Body of pancreas (tissue), 4 donors: ENCODE results near the gene CDK16. TPM values are rescaled to one million over a fixed set of nuclear protein-coding genes. Genes with fewer than 3 reads are reported as not detected.

Source experiments
- ATAC-seq: fragments of 150-250 bp; one replicate; pipeline ENCODE4 v1.9.1; 2016
- DNase-seq, 4 donors: peaks; one replicate each; pipeline ENCODE4 v3.0.0-alpha.2; 2019
- H3K27ac ChIP-seq, 4 donors: fragments of 200-600 bp; sonication (generic); 1 replicate in 3 of 4; 2 replicates in 1 of 4; pipeline versions ENCODE4 v1.5.1 to v1.6.1; 2016 to 2019; ENCODE audit warnings: mild to moderate bottlenecking in 1 of 4, mixed read lengths in 1 of 4, moderate library complexity in 1 of 4
- H3K27me3 ChIP-seq, 2 donors: fragments of 200-600 bp; sonication (generic); one replicate each; pipeline ENCODE4 v1.6.0; 2016; ENCODE audit warnings: mild to moderate bottlenecking in 1 of 2
- H3K36me3 ChIP-seq, 2 donors: fragments of 200-600 bp; sonication (generic); replicated peaks in 1 of 2; 2 replicates each; pipeline ENCODE4 v1.5.1; 2016; ENCODE audit warnings: low read depth in 2 of 2; ENCODE audit not compliant: insufficient read depth in 1 of 2
- H3K4me1 ChIP-seq: fragments of 200-600 bp; sonication (generic); one replicate; pipeline ENCODE4 v1.6.0; 2016
- H3K4me3 ChIP-seq, 2 donors: fragments of 200-600 bp; sonication (generic); 1 replicate in 1 of 2; 2 replicates in 1 of 2; pipeline ENCODE4 v1.5.1; 2016 to 2019
- H3K9me3 ChIP-seq, 3 donors: fragments of 200-600 bp; sonication (generic); 1 replicate in 2 of 3; 2 replicates in 1 of 3; pipeline ENCODE4 v1.5.1; 2016
- POLR2A ChIP-seq, 3 donors: fragments of 450-650 bp; IDR thresholded peaks; one replicate each; pipeline ENCODE4 v1.6.1; 2016; ENCODE audit warnings: antibody characterized with exemption in 3 of 3, mild to moderate bottlenecking in 2 of 3
- WGBS, 2 donors: methylation state at CpG; one replicate each; pipeline ENCODE4 v1.1.5; 2017; 5-methylcytosine and 5-hydroxymethylcytosine counted together
- intact Hi-C: fragments of 100-400 bp; cut with DNase I; formaldehyde crosslinking; loops from one replicate; pipeline ENCODE4 v1.15.1; 2023
- total RNA-seq, 2 donors: library from RNA; depleted of rRNA; stranded (reverse); fragments of >200 nt; gene quantifications; one replicate each; pipeline ENCODE4 v1.1.0, GENCODE V29; 2016
- TF ChIP-seq, protein P1 (sequence below), 7 experiments: fragments of 450-650 bp in 4 of 7; fragments of 200-600 bp in 3 of 7; sonication (generic) in 3 of 7; IDR thresholded peaks; one replicate each; pipeline ENCODE4 v1.5.1; 2016 to 2019; ENCODE audit warnings: antibody characterized with exemption in 7 of 7

CDK16 gene
- total RNA-seq, 2 donors from 2014 or later: 53.2 to 83.4 TPM

DNA sequence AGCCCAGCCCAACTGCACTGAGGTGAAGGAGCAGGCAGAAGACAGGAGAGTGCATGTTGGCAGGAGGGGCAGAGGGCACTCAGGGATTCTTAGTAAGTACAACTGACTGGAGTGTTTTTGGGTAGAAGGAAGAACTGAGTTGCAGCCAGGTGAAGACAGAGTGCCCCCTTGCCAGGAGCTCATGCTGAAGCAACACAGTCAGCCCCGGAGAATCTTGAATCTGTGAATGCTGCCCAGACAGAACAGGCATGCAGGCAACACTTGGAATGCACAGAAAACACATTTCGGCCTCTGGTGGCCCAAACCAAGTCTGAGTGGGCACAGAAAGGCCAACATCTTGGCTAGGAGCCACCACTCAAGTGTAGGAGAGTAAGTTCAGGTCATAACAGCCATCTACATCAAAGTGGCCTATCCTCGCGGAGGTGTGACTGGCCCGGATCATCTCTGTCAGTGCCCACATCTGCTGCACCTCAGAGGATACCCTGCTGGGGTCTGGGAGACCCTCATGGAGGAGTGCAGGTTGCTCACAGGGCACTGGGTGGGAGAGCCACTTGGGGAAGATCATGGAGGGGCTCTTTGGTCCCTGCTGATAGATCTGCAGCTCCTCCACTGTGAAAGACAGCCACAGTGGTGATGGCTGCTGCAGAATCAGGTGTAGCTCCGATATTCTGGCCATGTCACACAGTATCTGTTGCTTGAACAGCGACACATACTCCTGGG, 54.7 kb downstream of the CDK16 start:
- H3K27ac ChIP-seq: no peak overlapping the region
- no peak overlapping the region for H3K4me3 ChIP-seq
- TF ChIP-seq, protein P1, sequence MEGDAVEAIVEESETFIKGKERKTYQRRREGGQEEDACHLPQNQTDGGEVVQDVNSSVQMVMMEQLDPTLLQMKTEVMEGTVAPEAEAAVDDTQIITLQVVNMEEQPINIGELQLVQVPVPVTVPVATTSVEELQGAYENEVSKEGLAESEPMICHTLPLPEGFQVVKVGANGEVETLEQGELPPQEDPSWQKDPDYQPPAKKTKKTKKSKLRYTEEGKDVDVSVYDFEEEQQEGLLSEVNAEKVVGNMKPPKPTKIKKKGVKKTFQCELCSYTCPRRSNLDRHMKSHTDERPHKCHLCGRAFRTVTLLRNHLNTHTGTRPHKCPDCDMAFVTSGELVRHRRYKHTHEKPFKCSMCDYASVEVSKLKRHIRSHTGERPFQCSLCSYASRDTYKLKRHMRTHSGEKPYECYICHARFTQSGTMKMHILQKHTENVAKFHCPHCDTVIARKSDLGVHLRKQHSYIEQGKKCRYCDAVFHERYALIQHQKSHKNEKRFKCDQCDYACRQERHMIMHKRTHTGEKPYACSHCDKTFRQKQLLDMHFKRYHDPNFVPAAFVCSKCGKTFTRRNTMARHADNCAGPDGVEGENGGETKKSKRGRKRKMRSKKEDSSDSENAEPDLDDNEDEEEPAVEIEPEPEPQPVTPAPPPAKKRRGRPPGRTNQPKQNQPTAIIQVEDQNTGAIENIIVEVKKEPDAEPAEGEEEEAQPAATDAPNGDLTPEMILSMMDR (IDR thresholded peaks at IDR 0.05): no peak
- TF ChIP-seq POLR2A (IDR thresholded peaks at IDR 0.05): no peak
- no peaks in the 10 kb centered on the region for H3K4me1 ChIP-seq
- ATAC-seq (no peak), DNase-seq (no peak)
- intact Hi-C loops: no loop called here
- 87 to 100% methylated on average over 1 to 4 of the region's 7 CpGs for WGBS, 2 donors
- no peaks in the 10 kb centered on the region for H3K36me3 ChIP-seq
- no peaks in the 10 kb centered on the region for H3K27me3 ChIP-seq
- no peaks in the 10 kb centered on the region for H3K9me3 ChIP-seq

DNA sequence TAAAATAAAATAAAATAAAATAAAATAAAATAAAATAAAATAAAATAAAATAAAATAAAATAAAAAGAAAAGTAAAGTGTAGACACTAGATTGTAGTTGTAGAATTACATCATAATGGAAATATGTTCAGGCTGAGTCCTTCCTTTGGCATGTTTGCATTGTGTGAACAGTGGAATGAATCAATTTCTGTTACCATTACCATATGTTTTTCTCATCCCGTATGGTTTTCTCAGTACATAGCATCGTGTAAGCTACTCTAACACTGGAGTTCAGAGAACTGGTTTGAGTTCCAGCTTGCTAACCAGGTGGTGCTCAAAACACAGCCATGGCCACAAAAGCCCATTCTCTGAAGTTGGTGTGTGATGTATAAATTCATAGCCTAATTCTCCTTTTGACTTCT, 60.2 kb downstream of the CDK16 start:
- ATAC-seq (no peak), DNase-seq (no peak)
- Histone ChIP-seq H3K27me3 (no peaks in the 10 kb centered on the region), H3K27ac (no peak overlapping the region), H3K4me1 (no peaks in the 10 kb centered on the region), H3K36me3 (no peaks in the 10 kb centered on the region), H3K9me3 (no peaks in the 10 kb centered on the region), H3K4me3 (no peak overlapping the region)
- WGBS, 2 donors: 24 to 25% methylated on average over 2 of the region's 2 CpGs
- TF ChIP-seq, protein P1 (IDR thresholded peaks at IDR 0.05): no peak
- TF ChIP-seq POLR2A (IDR thresholded peaks at IDR 0.05): no peak
- intact Hi-C loops: no loop called here

Other genes with a start within 250 kb of the CDK16 start
- gene RGN, start 140.2 kb upstream of the CDK16 start, total RNA-seq: 10 to 100 TPM; 20.8 to 21.5 TPM
- 10 to 100 TPM; 66.7 to 80.1 TPM for gene NDUFB11, start 74.0 kb upstream of the CDK16 start, total RNA-seq
- 10 to 100 TPM; 16.1 to 29.0 TPM for gene RBM10, start 73.5 kb upstream of the CDK16 start, total RNA-seq
- 10 to 100 TPM; 70.8 to 82.4 TPM for gene UBA1, start 24.9 kb upstream of the CDK16 start, total RNA-seq
- 10 to 100 TPM; 23.1 to 33.3 TPM for gene USP11, start 14.3 kb downstream of the CDK16 start, total RNA-seq
- under 1 TPM in 1 of 2 donors, not detected in 1; 0.26 TPM for gene ZNF157, start 151.9 kb downstream of the CDK16 start, total RNA-seq